ENCODE results near the gene PTBP3.
"Not testable (repeated sequence)": the region's sequence is repeated elsewhere in the genome, so short reads cannot be mapped to it uniquely, and the experiment has no call there.

The PTBP3 gene

DNA sequence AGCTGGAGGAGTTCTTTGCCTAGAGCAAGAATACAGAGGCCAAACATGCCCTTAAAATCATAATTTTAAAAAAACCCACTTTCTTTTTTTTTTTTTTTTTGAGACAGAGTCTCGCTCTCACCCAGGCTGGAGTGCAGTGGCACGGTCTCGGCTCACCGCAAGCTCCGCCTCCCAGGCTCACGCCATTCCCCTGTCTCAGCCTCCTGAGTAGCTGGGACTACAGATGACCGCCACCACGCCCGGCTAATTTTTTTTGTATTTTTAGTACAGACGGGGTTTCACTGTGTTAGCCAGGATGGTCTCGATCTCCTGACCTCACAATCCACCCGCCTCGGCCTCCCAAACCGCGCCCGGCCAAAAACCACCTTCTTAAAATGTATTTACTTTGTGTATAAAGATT is 66.3 kb downstream of the PTBP3 start:
- DNase-seq, result not testable (repeated sequence)

DNA sequence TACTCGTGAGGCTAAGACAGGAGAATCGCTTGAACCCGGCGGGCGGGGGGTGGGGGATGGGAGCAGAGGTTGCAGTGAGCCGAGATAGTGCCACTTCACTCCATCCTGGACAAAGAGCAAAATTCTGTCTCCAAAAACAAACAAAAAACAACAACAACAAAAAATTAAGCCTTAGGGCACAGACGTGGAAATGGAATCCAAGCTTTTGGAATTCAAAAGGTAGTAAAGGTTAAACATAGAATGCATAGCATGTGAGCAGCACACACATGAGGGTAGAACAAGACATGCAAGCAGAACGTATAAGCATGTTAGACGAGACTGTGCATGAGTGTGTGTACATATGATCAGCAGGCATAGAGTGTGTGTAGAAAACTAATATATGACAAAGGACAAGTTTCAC is 68.0 kb downstream of the PTBP3 start:
- no peak for DNase-seq

DNA sequence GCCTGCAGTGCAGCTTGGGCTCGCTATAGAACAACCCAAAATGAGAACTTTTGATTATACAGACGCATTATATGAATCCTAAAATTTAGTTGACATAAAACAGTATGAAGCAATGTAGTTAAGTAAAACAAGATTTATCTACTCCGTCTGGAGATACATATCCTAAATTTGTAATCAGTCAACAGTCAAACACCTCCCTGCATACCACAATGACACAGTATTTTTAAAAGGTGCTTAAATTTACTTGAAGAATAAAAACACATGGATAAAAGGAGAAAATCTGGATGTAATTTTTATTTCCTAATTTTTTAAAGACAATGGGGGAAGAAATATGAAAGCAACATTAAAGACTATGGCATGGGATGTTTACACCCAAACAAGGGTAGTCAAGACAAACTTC is 70.8 kb downstream of the PTBP3 start:
- no peak for DNase-seq

DNA sequence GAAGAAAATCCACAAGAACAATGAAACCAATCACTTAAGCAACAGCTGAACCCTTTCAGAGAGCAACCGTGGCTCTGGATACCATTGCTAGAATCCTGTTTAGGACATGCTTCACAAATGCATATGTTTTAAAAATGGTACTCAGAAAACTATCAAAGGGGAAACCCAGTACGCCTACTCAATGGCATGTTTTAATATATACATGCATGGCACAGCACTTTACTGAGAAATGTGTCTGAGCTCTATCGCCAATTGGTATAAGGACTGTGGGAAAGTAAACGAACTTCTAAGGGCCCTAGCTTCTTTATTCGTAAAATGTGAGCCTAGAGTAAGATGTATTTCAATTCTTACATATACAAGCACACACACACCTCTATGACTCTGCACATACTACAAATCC is 72.3 kb downstream of the PTBP3 start:
- no peak for DNase-seq

DNA sequence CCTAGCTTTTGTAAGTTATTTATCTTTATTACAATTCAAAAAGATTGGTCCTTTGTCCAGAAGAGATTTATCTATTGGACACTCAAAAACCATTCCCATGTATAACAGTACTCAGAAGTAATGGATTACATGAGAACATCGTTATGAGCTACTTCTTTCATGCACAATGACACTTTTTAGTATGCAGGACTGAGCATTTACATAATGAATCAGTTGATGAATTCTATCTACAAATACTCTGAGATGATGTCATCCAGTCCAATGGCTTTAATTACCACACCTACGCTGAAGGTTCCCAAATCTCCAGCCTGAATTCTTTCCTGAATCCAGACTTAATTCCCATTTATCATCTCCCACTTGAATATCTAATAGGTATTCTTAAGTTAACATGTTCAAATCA is 75.3 kb downstream of the PTBP3 start:
- no peak for DNase-seq

DNA sequence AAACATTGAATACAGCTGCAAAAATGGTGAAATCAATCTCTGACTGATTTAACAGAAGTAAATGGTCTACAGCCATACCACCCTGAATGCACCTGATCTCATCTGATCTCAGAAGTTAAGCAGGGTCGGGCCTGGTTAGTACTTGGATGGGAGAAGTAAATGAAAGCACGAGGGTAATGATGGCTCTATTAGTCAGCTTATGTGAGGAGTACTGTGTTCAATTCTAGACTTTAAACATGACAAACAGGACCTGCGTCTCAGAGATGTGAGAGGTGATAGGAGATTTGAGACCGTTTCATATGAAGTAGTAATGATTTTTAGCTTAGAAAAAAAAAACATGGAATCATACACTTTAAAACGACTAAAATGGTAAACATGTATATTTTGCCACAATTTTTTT is 81.2 kb downstream of the PTBP3 start:
- DNase-seq, result no peak

DNA sequence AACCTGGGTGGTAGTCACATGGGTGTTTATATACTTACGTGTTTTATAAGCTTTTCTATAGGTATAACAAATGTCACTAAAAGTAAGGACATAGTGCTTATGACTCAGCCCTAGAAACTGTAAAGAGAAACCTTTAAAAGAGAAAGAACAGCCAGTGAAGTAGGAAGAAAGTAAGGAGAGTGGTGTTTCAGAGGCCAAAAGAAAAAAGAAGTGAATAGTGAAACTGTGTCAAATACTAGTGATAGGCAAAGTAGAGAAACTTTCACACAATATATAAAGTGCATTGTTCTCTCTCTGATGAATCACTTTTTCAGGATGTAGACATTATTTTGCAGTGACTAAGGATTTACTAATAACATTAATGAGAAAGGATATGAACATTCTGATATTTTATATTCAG is 84.1 kb downstream of the PTBP3 start:
- DNase-seq, result no peak

DNA sequence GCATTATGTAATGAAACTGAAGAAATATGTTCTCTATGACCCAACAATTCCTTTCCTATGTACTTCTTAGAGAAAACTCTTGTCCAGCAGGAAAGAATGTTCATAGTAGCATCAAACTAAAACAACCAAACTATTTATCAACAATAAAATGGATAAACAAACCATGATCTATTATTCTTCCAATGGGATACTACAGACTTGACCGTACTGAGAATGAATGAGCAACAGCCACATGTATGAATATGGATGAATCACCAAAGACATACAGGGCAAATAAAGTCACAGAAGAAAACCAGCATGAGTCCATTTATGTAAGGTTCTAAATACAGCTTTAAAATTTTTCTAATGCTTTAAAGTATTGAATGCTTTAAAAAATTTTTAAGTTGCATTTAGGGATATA is 84.7 kb downstream of the PTBP3 start:
- no peak for DNase-seq

DNA sequence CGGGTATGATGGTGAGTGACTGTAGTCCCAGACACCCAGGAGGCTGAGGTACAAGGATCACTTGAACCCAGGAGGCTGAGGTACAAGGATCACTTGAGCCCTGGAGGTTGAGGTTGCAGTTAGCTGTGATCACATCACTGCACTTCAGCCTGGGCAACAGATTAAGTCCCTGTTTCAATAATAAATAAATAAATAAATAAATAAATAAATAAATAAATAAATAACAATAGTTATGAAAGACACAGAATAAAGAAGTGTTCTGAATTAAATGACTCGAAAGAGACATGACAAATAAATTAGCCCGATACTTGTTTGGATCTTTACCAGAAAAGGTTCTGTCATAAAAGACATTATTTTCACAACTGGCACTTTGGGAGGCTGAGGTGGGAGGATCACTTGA is 86.3 kb downstream of the PTBP3 start:
- no peak for DNase-seq

DNA sequence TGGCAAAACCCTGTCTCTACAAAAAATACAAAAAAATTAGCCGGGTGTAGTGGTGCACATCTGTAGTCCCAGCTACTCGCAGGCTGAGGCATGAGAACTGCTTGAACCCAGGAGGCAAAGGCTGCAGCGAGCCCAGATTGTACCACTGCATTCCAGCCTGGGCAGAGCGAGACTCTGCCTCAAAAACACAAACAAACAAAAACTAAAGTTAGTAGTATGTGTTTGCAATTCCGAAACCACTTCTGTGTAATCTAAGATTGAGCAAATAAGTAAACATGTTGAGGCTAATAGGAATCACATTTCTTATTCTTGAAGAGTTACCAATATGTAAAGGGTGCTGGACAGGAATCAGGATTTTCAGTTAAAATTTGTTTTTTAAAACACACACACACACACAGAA is 88.3 kb downstream of the PTBP3 start:
- no peak for DNase-seq

DNA sequence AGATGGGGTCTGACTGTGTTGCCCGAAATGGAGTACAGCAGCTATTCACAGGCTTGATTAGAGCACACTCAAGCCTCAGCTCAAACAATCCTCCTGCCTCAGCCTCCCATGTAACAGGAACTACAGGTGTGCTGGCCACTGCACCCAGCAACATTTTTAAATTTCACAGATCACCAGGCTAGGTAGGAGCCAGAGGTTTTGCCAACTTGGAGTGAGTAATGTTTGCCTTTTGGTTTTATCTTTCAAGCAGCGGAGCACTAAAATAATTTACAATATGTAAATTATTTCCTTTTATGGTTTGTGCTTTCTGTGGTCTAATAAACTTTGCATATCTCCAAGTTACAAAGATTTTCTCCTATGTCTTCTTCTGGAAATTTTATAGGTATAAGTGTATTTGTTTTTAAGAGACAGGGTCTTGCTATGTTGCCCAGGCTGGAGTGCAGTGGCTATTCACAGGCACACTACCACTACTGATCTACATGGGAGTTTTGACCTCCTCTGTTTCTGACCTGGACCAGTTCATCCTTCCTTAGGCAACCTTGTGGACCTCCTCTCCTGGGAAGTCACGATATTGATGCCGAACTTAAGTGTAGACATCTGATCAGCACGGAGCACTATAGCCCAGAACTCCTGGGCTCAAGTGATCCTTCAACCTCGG is 91.1 kb downstream of the PTBP3 start:
- no peak for DNase-seq

DNA sequence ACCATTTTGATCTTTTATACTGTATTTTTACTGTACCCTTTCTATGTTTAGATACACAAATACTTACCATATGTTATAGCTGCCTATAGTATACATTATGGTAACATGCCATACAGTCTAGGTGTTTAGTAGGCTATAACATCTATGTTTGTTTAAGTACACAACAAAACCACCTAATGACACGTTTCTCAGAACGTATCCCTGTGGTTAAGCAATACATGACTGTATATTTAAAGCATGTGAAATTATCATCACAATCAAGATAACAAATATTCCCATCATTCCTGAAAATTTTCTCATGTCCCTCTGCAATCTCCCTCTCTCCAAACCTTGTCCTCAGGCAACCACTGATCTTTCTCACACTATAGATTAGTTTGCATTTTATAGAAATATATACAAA is 91.9 kb downstream of the PTBP3 start:
- DNase-seq, result no peak

DNA sequence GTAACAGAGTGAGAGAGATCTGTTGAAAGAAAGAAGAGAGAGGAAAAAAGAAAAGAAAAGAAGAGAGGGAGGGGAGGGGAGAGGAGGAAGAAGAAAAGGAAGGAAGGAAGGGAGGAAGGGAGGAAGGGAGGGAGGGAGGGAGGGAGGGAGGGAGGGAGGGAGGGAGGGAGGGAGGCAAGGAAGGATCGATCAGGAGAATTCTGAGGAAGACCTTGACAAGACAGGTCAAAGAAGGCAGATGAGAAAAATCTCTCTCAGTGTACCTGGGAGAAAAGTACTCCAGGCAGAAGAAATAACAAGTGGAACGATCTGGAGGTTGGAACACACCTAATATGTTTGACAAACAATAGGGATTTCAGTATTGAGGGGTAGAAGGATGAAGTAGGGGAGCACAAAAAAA is 93.7 kb downstream of the PTBP3 start:
- DNase-seq, result no peak

DNA sequence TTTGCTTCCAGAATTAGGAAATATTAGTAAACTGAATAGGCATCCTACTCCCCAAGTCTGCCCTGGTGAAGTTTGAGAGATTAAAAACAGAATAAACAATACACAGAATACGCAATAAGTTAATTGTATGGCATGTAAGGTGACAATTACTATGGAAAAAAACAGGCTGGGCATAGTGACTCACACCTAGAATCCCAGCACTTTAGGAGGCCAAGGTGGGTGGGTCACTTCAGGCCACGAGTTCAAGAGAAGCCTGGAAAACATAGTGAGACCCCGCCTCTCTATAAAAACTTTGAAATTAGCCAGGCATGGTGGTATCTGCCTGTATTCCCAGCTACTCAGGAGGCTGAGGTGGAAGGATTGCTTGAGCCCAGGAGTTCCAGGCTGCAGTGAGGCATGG is 94.1 kb downstream of the PTBP3 start:
- DNase-seq, result no peak

DNA sequence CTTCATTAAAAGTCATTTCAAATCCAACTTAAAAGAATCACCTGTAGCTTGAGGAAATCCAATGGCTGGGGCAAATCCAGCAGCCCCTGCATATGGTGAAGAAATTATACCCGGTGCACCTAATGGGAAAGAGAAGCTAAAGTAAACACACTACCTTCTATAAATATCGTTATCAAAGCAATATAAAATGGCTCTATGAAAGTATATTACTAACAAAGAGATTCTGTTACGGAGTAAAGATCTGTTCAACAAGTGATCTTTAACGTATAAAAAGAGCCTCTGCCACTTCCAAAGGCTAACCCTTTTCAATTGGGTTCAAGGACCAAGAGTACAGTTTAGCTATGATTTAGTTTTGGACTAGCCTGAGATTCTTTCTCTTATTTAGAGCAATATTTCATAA is 98.6 kb downstream of the PTBP3 start:
- no peak for DNase-seq

DNA sequence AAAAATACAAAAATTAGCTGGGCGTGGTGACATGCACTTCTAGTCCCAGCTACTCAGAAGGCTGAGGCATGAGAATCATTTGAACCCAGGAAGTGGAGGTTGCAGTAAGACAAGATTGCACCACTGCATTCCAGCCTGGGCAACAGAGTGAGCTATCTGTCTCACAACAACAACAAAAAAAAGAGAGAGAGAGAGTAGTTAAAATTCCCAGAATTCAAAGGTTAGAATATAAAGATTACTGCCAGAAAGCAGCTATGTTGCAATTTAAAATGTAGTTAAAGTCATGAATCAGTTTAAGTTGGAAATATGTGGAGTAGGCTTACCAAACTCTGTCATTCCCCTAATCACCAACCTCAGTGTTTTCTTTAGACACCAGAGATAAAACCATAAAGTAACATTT is 99.7 kb downstream of the PTBP3 start:
- no peak for DNase-seq

DNA sequence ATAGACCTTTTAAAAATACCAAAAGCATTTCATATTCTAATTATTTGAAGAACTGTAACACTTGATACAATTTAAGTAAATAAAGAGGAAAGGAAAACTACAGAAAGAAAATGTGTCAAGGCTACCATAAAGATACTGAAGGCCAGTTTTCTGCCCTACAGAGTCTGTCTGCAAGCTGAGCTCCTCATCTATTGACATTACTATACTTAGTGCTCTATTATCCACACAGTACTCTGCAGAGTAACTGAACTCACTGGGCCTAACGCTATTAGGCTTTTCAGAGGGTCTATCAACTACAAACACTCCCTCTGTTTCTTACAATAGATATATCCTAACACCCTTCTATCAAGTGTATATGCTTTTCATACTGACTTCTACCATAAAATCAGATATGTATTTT is 101.2 kb downstream of the PTBP3 start:
- no peak for DNase-seq

DNA sequence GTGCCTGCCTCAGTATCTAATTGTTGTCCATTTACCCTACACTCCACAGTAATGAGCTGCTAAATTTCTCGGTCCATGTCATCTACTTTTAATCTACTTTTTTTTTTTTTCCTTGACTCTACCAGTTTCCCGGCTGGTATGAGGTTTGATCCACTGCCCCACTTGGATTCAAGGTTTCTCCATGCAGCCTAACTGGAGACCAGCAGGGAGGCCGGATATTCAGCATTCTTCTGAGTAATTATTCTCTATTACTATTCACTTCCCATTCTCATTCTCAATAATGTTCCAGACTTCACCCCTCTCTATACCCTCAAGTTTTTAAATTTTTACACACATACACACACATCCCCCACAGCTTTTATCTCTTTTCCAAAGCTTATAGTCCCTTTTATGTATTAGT is 107.3 kb downstream of the PTBP3 start:
- DNase-seq, result no peak

DNA sequence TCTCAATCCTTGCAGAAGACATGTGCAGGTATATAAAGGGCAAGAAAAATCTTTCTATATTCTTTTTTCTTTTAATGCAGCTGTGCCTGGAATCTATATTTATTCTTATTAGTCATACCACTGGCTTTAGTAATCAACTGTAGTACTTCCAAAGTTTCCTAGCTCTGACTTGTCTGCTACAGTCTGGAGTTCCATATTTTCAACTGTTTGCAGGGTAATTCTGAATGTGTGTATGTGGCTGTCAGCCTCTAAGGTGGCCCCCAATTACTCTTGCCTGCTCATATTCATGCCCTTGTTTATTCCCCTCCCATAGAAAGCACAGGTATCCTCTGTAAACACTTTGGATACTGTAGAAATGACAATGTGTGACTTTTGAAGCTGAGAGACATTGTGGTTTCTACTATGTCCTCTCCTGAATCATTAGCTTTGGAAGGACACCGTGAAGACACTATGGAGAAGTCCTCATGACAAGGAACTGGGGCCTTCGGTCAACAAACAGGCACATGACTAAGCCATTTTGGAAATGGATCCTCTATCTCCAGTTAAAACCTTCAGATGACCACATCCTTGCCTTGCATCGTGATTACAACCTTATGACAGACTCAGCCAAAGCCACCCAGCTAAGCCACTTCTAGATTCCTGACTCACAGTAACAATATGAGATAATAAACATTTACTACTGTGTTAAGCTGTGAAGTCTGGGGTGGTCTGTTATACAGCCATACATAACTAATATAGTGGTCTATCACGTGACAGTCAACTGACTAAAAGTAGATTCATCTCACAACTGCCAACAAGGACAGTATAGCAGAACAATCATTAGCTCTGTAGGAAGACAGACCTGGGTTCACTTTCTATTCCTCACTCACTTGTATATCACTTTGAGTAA is 108.8 kb downstream of the PTBP3 start:
- DNase-seq, result no peak

DNA sequence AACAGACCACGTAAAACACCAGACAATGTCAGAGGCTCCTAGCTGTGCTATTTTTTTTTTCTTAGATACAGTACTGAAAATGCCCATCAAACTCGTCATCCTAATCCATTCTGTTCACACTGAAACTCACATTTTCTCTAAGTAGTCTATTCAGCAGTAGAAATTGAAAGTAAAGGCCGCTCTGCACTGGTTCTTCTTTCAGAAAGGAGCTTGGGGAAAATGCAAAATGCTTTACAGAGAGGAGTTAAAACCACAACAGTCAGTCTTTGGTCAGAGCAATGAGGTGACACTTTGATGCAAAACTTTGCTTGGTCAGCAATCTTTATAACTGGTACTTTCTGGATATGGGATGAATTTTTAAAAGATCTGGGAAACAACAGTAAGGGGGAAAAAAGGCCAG is 114.5 kb downstream of the PTBP3 start:
- DNase-seq, result no peak

DNA sequence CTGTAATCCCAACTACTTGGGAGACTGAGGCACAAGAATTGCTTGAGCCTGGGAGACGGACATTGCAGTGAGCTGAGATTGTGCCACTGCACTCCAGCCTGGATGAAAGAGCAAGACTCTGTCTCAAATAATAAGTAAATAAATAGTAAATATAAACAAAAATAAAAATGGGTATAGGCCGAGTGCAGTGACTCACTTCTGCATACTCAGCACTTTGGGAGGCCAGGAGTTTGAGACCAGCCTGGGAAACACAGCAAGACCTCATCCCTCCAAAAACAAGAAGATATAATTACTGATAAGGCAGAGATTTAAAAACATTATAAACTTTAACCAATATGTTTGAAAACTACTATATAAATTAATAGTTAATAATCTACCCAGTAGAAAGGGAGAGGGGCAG is 120.5 kb downstream of the PTBP3 start:
- DNase-seq, result no peak

DNA sequence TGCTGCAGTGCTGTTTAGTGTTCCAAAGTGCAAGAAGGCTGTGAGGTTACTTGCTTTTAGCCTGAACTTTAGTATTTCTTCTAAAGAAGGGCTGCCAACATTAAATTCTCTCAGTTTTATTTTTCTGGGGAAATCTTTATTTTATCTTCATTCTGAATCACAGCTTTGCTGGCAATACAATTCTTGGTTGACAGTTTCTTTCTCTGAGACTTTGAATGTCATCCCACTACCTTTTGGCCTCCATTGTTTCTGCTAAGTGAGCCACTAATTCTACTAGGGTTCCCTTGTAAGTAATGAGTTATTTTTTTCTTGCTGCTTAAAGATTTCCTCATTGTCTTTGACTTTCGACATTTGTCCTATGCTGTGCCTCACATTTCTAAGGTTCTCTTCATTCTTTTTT is 126.0 kb downstream of the PTBP3 start:
- no peak for DNase-seq

DNA sequence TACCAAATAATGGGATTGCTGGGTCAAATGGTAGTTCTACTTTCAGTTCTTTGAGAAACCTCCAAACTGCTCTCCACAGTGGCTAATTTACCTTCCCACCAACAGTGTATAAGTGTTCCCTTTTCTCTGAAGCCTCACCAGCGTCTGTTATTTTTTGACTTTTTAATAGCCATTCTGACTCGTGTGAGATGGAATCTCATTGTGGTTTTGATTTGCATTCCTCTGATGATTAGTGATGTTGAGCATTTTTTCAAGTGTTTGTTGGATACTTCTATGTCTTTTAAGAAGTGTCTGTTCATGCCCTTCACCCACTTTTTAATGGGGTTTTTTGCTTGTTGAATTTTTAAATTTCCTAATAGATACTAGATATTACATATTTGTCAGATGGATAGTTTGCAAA is 129.9 kb downstream of the PTBP3 start:
- no peak for DNase-seq

DNA sequence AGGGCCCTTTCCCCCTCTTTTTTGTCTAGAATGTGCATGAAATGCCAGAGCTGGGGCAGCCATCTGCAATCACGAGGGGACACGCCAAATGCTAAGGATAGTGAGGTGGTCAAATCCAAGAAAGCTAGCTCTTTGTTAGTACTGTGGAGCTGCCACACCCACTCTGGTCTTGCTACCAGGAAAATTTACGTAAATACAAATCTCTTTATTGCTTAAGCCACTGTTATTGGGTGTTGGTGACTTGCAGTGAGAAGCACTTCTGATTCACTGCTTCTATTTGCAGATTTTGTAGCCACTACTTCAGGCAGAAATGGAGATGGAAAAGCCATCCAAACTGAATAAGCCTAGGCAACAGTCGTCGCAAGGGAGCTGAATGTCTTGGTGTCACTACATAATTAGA is 132.7 kb downstream of the PTBP3 start:
- DNase-seq, result no peak

DNA sequence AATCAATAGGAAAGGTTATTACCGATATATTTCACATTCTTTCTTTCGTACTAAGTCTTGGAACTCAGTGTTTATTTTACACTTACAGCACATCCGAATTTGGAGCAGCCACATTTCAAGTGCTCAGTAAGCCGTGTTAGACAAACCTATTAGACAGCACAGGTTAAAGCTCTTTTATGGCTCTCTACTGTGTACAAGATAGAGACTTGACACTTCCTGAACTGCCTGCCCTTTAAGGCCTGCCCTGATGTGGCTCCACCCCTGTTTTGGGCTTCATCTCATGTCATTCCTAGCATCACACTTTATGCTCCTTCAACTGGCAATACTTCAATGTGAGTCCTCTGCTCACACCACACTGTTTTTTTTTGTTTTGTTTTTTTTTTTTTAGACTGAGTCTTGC is 134.8 kb downstream of the PTBP3 start:
- no peak for DNase-seq
